WI38 (cell line): ENCODE measurements around the gene CA5B.
"Not testable (repeated sequence)": the region's sequence is repeated elsewhere in the genome, so short reads cannot be mapped to it uniquely, and the experiment has no call there.

Experiments used
- H3K4me3 ChIP-seq: 2 replicates; pipeline ENCODE4 v1.5.1; 2011; ENCODE audit warnings: low read depth, mild to moderate bottlenecking, control low read depth, low read length
- CTCF ChIP-seq: IDR thresholded peaks from 2 replicates; pipeline ENCODE4 v1.5.1; 2012; ENCODE audit warnings: low read depth, mild to moderate bottlenecking, control low read depth, low read length

The CA5B gene

GRCh38 chrX:15739886-15740285 lies 1.8 kb downstream of the CA5B start:
- TF ChIP-seq CTCF: no peak

GRCh38 chrX:15744181-15744867 lies 6.3 kb downstream of the CA5B start:
- H3K4me3 ChIP-seq: no peak overlapping the region
- no peak for TF ChIP-seq CTCF

More at GRCh38 chrX:15739886-15740285, 1.8 kb downstream of the CA5B start:
- no peak overlapping the region for H3K4me3 ChIP-seq

DNA sequence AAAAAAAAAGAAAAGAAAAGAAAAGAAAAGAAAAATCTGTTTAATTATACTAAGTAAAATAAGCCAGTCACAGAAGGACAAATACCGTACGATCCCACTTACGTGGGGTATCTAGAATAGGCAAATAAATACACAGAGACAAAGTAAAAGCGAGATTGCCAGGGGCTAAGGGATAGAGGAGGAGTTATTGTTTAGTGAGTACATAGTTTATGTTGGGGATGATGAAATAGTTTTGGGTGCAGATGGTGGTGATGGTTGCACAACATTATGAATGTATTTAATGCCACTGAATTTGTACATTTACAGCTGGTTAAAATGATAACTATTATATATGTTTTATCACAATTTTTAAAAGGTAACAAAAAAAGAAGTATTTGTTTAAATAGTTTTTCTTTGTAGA lies 7.1 kb downstream of the CA5B start:
- no peak overlapping the region for H3K4me3 ChIP-seq
- TF ChIP-seq CTCF: no peak

- not testable (repeated sequence) for H3K4me3 ChIP-seq
Measured at GRCh38 chrX:15746651-15747050, 8.6 kb downstream of the CA5B start.

DNA sequence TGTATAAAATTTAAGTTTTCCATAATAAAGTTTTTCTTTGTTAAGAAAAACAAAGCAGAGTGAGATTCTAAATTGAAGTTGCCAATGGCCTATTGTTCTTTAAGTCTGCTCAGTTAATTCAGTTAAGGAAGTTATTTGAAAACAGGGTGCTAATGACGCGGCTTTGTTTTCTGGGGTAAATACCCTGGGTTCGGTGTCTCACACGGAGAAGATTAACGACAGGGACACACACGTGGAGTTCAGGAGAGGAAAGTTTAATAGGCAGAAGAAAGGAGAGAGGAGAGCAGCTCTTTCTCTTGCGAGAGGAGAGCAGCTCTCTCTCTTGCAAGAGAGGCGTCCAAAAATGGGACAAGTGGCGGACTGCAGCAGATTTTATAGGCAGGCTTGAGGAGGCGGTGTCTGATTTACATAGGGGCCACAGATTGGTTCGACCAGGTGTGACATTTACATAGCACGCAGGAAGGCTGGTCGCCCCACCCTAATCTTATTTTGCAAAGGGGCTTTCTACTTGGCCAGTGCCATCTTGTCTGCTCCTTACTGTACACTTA lies 9.6 kb downstream of the CA5B start:
- no peak overlapping the region for H3K4me3 ChIP-seq
- no peak for TF ChIP-seq CTCF

GRCh38 chrX:15748841-15749240 lies 10.8 kb downstream of the CA5B start:
- no peak for TF ChIP-seq CTCF
- no peak overlapping the region for H3K4me3 ChIP-seq

DNA sequence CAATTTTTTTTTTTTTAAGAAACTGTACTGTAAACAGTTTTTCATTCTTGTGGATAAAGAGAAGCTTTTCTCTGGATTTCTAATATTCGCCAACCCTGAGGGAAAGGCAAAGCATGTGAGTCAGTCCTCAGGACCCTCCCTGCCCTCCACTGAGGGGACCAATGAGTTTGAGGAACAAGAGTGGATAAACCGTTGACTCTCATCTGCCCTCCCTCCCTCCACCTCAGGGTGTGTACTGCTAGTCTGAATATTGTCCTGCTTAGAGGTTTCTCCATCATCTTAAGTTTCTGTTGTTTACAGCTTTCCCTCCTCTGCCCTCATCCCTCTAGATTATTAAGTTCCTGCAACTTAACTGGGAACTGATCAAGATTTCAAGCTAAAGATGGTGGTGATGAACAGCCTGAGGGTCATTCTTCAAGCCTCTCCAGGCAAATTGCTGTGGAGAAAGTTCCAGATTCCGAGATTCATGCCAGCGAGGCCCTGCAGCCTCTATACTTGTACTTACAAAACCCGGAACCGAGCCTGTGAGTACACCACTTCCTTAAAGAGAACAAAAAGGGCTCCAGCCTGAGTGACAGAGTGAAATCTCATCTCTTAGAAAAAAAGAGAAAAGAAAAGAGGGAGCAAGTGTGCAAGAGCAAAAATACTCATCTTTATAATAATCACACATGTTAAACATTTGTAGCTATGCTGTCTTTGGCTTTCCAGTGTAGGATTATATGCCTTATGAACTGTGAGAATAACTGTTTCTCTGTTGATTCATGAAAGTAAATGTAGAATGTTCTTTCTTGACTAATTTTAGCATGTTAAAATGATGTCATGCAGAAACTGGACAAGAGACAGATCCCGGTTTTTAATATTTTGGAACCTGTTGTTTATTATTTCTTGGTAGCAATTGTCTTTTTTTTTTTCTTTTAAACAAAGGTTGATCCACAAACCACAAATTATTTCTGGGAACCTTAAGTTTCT lies 11.9 kb downstream of the CA5B start:
- TF ChIP-seq CTCF: no peak
- H3K4me3 ChIP-seq: no peak overlapping the region
